LNCaP clone FGC (cell line): Measurements from ENCODE around the gene SPATA32.

Experiments
- DNase-seq: peaks from one replicate; pipeline ENCODE4 v3.0.0-alpha.2; 2011; ENCODE audit warnings: low read depth
- H3K4me3 ChIP-seq: 2 replicates; pipeline ENCODE4 v1.5.1; 2011; ENCODE audit warnings: mild to moderate bottlenecking, low read depth, low read length, control low read depth
- TF ChIP-seq, protein P1 (sequence below): IDR thresholded peaks from 2 replicates; pipeline ENCODE4 v1.5.1; 2012; ENCODE audit warnings: mild to moderate bottlenecking; ENCODE audit not compliant: control insufficient read depth, insufficient read depth; ENCODE audit errors: extremely low read depth

Gene SPATA32

GRCh38 chr17:45231481-45232116 lies 30.3 kb downstream of the SPATA32 start:
- no peak overlapping the region for H3K4me3 ChIP-seq
- TF ChIP-seq, protein P1, sequence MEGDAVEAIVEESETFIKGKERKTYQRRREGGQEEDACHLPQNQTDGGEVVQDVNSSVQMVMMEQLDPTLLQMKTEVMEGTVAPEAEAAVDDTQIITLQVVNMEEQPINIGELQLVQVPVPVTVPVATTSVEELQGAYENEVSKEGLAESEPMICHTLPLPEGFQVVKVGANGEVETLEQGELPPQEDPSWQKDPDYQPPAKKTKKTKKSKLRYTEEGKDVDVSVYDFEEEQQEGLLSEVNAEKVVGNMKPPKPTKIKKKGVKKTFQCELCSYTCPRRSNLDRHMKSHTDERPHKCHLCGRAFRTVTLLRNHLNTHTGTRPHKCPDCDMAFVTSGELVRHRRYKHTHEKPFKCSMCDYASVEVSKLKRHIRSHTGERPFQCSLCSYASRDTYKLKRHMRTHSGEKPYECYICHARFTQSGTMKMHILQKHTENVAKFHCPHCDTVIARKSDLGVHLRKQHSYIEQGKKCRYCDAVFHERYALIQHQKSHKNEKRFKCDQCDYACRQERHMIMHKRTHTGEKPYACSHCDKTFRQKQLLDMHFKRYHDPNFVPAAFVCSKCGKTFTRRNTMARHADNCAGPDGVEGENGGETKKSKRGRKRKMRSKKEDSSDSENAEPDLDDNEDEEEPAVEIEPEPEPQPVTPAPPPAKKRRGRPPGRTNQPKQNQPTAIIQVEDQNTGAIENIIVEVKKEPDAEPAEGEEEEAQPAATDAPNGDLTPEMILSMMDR: peak; percentile 27; the same call in 1 of the 2 replicates
- DNase-seq: no peak

- TF ChIP-seq, protein P1: no peak
- no peak overlapping the region for H3K4me3 ChIP-seq
- DNase-seq: no peak
Observed at GRCh38 chr17:45230787-45231480, 31.0 kb downstream of the SPATA32 start.

DNA sequence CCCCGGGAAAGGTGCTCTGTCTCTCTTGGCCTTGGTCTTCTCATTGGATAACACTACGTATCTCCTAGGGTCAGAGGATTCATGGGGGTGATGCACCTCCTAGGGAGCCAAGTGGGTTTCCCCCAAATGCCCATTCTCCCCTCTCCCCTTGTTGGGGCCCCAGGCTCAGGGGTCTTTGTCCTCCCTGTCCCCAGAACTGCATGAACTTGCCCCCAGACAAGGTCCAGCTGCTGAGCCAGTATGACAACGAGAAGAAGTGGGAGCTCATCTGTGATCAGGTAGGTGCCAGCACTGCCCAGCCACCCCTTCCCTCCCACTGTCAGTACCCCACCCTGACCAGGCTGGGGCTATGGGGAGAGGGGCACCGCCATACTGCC lies 31.5 kb downstream of the SPATA32 start:
- TF ChIP-seq, protein P1: no peak
- no peak for DNase-seq
- no peak overlapping the region for H3K4me3 ChIP-seq

GRCh38 chr17:45229681-45230409 lies 32.0 kb downstream of the SPATA32 start:
- TF ChIP-seq, protein P1: no peak
- no peak for DNase-seq
- H3K4me3 ChIP-seq: no peak overlapping the region

DNA sequence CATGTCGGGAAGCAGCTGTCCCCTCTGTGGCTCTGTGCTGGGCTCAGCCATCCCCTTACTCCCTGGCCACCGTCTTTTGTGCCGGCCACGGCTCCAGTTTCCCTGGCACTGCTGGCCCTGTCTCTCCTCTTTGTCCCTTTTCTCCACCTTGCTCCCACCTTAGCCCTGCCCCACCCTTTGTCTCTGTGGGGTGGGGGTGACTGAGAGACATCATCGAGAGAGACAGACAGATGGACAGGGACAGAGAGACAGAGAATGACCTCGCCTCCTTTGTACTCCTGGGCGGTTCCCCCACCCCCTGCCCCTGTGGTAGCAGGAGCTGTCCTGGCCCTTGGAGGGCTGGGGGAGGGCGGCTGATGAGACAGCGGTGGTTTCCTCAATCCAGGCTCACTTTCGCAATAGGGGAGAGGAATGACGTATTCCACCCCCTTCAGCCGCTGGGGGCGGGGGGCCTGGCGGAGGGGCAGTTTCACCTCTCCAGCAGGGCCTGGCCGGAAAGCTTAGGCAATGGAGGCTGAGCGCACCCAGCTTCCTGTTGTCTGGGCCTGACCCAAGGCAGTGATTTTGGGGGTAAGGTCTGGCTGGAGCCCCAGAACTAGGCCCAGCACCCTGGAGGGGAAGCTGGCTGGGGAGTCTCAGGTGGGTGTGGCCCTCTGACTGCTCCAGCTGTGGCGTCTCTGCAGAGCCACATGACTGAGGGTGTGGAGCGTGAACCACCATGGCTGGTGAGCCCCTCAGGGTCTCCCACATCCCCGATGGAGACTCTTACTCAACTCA lies 32.9 kb downstream of the SPATA32 start:
- DNase-seq: no peak
- TF ChIP-seq, protein P1: no peak
- H3K4me3 ChIP-seq: no peak overlapping the region

DNA sequence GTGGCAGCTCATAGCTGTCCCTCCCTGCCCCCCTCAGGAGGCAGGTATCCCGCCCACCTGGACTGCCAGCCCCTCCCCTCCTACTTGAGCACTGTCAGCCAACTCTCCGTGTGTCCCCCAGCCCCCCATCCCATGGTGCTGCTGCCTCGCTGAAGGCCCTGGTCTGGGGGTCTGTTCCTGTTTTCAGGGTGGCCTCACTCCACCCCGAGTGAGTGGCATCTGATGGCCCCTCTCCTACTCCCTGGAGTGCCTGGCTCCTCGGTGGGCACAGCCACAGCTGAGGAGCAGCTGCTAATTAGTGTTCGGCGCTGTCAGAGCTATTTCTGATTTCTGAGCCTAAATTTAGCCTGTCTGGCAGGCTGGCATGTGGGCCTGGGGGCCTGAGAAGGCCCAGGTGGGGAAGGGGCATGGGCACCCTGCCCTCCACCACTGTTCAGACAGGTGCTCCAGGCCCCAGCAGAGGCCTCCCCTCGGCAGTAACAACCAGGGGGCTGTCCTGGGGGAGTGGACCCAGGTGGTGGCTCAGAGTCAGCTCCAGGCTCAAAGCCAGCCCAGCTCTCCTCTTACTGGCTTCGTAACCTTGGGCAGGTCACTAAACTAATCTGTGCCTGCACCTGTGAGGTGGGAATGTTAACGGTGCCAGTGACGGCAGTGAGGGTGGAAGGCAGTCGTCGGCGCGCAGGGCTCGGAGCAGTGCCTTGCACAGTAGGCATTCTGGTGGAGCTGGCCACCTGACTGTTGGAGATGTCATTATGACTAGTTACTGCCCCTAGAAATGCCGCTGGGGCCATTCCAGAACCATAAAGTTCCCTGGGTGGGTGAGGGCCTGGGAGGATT lies 33.8 kb downstream of the SPATA32 start:
- DNase-seq: no peak
- TF ChIP-seq, protein P1: no peak
- H3K4me3 ChIP-seq: no peak overlapping the region
